Motor neuron (in vitro differentiated cells): ENCODE measurements around the gene TNNI3K. TPM values are rescaled to one million over a fixed set of nuclear protein-coding genes. Genes with fewer than 3 reads are reported as not detected.

Source experiments
- ATAC-seq, 8 experiments: fragments of 200-7000 bp; cut with Tn5 transposase; replicated peaks in 6 of 8; 2 replicates each; pipeline ENCODE4 v1.8.0; 2021; ENCODE audit warnings: mild to moderate bottlenecking in 8 of 8, moderate library complexity in 8 of 8
- H3K27ac ChIP-seq, 2 donors: fragments of 250-450 bp; sonication (Bioruptor Pico); 2 replicates each; pipeline ENCODE4 v1.9.0; 2021; ENCODE audit warnings: antibody characterized with exemption in 2 of 2, mild to moderate bottlenecking in 2 of 2, moderate library complexity in 1 of 2
- H3K4me1 ChIP-seq, 2 donors: fragments of 250-450 bp; sonication (Bioruptor Pico); replicated peaks in 1 of 2; 2 replicates each; pipeline ENCODE4 v1.6.1; 2021; ENCODE audit warnings: antibody characterized with exemption in 2 of 2, mild to moderate bottlenecking in 2 of 2, moderate library complexity in 1 of 2
- H3K4me3 ChIP-seq, 5 donors: fragments of 250-450 bp; sonication (Bioruptor Pico); 2 replicates each; pipeline ENCODE4 v1.9.0; 2021; ENCODE audit warnings: antibody characterized with exemption in 5 of 5, mild to moderate bottlenecking in 5 of 5, moderate library complexity in 4 of 5
- WGBS, 10 experiments: fragments of 450-650 bp; shearing (Covaris generic); methylation state at CpG; one replicate each; pipeline ENCODE4 v1.0.0; 2022; 5-methylcytosine and 5-hydroxymethylcytosine counted together
- in situ Hi-C, 9 experiments: fragments of 400-800 bp; cut with MboI; loops; one replicate each; pipeline ENCODE4 v1.15.0; 2021; ENCODE audit warnings: low sequenced_read_pairs in 9 of 9, low pct_unique_long_range_greater_than_20kb in 2 of 9; ENCODE audit not compliant: unreplicated experiment in 9 of 9
- total RNA-seq, 8 experiments: library from RNA; unstranded; fragments of 300-600 nt; gene quantifications; 2 replicates each; pipeline versions ENCODE4 v1.2.3 to v1.2.4, GENCODE V29; 2022

TNNI3K gene
- total RNA-seq, 8 experiments from 2014 or later = 0.08 to 5.3 (median 1.6) TPM; not detected in 2

- no peak overlapping the region for H3K4me3 ChIP-seq
- WGBS, 10 experiments = 0 to 100% (median 84%) methylated on average over 1 to 3 of the region's 3 CpGs
- H3K4me1 ChIP-seq = peaks cover 0 to 11% of the 10 kb centered on the region in 2 donors
- H3K27ac ChIP-seq = no peak overlapping the region
- in situ Hi-C loops = no loop called here
- no peak for ATAC-seq
These were observed 172.7 kb downstream of the TNNI3K start for GRCh38 chr1:74407902-74408301.

- in situ Hi-C loops = no loop called here
- 0 to 94% (median 72%) methylated on average over 1 to 3 of the region's 3 CpGs for WGBS, 10 experiments
- no peak overlapping the region for H3K4me3 ChIP-seq
- no peak overlapping the region for H3K27ac ChIP-seq
- no peak for ATAC-seq
- no peaks in the 10 kb centered on the region for H3K4me1 ChIP-seq
These were observed 177.1 kb downstream of the TNNI3K start for GRCh38 chr1:74412244-74412643.

GRCh38 chr1:74415935-74416334 is 180.7 kb downstream of the TNNI3K start:
- WGBS, 10 experiments = 0 to 100% (median 61%) methylated on average over 2 to 5 of the region's 5 CpGs; no CpG with 5 or more reads in 2 of the 10 experiments
- Histone ChIP-seq H3K4me1 (peaks cover 0 to 4% of the 10 kb centered on the region in 2 donors), H3K4me3 (no peak overlapping the region), H3K27ac (no peak overlapping the region)
- ATAC-seq = no peak
- in situ Hi-C loops = no loop called here

- Histone ChIP-seq H3K27ac (no peak overlapping the region), H3K4me3 (no peak overlapping the region), H3K4me1 (peaks cover 4 to 6% of the 10 kb centered on the region in 2 donors)
- in situ Hi-C loops = no loop called here
- ATAC-seq = no peak
These were observed 184.4 kb downstream of the TNNI3K start for GRCh38 chr1:74419611-74420010.

GRCh38 chr1:74420467-74420866 is 185.3 kb downstream of the TNNI3K start:
- Histone ChIP-seq H3K4me1 (peaks cover 4 to 6% of the 10 kb centered on the region in 2 donors), H3K27ac (no peak overlapping the region), H3K4me3 (no peak overlapping the region)
- in situ Hi-C loops = no loop called here
- 30 to 89% (median 78%) methylated on average over 1 to 2 of the region's 2 CpGs; no CpG with 5 or more reads in 1 of the 10 experiments for WGBS, 10 experiments
- no peak for ATAC-seq

GRCh38 chr1:74422421-74423292 is 187.5 kb downstream of the TNNI3K start:
- no peak overlapping the region for H3K27ac ChIP-seq
- 0 to 88% (median 40%) methylated on average over 1 to 4 of the region's 4 CpGs for WGBS, 10 experiments
- no peak overlapping the region for H3K4me3 ChIP-seq
- peak in 7 of 8 experiments; percentile 86 to 92 (median 91) for ATAC-seq
- H3K4me1 ChIP-seq = peaks cover 14 to 15% of the 10 kb centered on the region in 2 donors
- in situ Hi-C loops = no loop called here

GRCh38 chr1:74423471-74423870 is 188.3 kb downstream of the TNNI3K start:
- Histone ChIP-seq H3K4me3 (no peak overlapping the region), H3K4me1 (peaks cover 14 to 15% of the 10 kb centered on the region in 2 donors)

GRCh38 chr1:74425676-74426075 is 190.5 kb downstream of the TNNI3K start:
- in situ Hi-C loops = no loop called here
- peaks cover 20 to 28% of the 10 kb centered on the region in 2 donors for H3K4me1 ChIP-seq
- 13 to 98% (median 85%) methylated on average over 3 to 6 of the region's 6 CpGs; no CpG with 5 or more reads in 1 of the 10 experiments for WGBS, 10 experiments
- H3K27ac ChIP-seq = no peak overlapping the region
- H3K4me3 ChIP-seq = no peak overlapping the region
- no peak for ATAC-seq

More at GRCh38 chr1:74423471-74423870, 188.3 kb downstream of the TNNI3K start:
- ATAC-seq = no peak
- H3K27ac ChIP-seq = no peak overlapping the region
- in situ Hi-C loops = no loop called here
- WGBS, 10 experiments = 23 to 100% (median 92%) methylated on average over 2 of the region's 2 CpGs

- peak in 1 of 8 experiments; percentile 12 for ATAC-seq
- WGBS, 10 experiments = 11 to 85% (median 55%) methylated on average over 3 to 7 of the region's 7 CpGs
- Histone ChIP-seq H3K4me3 (no peak overlapping the region), H3K4me1 (peaks cover 20 to 29% of the 10 kb centered on the region in 2 donors), H3K27ac (no peak overlapping the region)
- in situ Hi-C loops = no loop called here
These were observed 191.2 kb downstream of the TNNI3K start for GRCh38 chr1:74426208-74426937.

- no peak overlapping the region for H3K27ac ChIP-seq
- ATAC-seq = no peak
- WGBS, 10 experiments = 0 to 92% (median 75%) methylated on average over 1 of the region's 1 CpG; no CpG with 5 or more reads in 3 of the 10 experiments
- H3K4me1 ChIP-seq = peaks cover 20 to 29% of the 10 kb centered on the region in 2 donors
- in situ Hi-C loops = no loop called here
- no peak overlapping the region for H3K4me3 ChIP-seq
These were observed 192.5 kb downstream of the TNNI3K start for GRCh38 chr1:74427681-74428080.

GRCh38 chr1:74429580-74429979 is 194.4 kb downstream of the TNNI3K start:
- Histone ChIP-seq H3K27ac (no peak overlapping the region), H3K4me1 (peaks cover 20 to 23% of the 10 kb centered on the region in 2 donors), H3K4me3 (no peak overlapping the region)
- in situ Hi-C loops = no loop called here
- WGBS, 10 experiments = 6 to 90% (median 71%) methylated on average over 1 to 3 of the region's 3 CpGs; no CpG with 5 or more reads in 3 of the 10 experiments
- peak in 3 of 8 experiments; percentile 28 to 65 (median 39) for ATAC-seq

GRCh38 chr1:74430342-74430934 is 195.3 kb downstream of the TNNI3K start:
- ATAC-seq = peak in 5 of 8 experiments; percentile 71 to 84 (median 77)
- WGBS, 10 experiments = 0 to 67% (median 40%) methylated on average over 1 to 4 of the region's 4 CpGs; no CpG with 5 or more reads in 1 of the 10 experiments
- Histone ChIP-seq H3K4me3 (no peak overlapping the region), H3K4me1 (peaks cover 20 to 23% of the 10 kb centered on the region in 2 donors), H3K27ac (no peak overlapping the region)
- in situ Hi-C loops = no loop called here

GRCh38 chr1:74431531-74431930 is 196.3 kb downstream of the TNNI3K start:
- in situ Hi-C loops = no loop called here
- Histone ChIP-seq H3K4me3 (no peak overlapping the region), H3K27ac (no peak overlapping the region), H3K4me1 (peaks cover 13 to 17% of the 10 kb centered on the region in 2 donors)
- WGBS, 10 experiments = 39 to 100% (median 91%) methylated on average over 2 to 4 of the region's 4 CpGs
- ATAC-seq = no peak
